Activated naive CD8-positive, alpha-beta T cell treated with anti-CD3 and anti-CD28 coated beads, Interleukin-2, amount 50 U/mL, for 24 hours (primary cell): ENCODE data around the gene ZNF615.
A peak's percentile ranks its signal among the peaks of the same experiment; 100 is the strongest.
"Not testable (repeated sequence)": the region's sequence is repeated elsewhere in the genome, so short reads cannot be mapped to it uniquely, and the experiment has no call there.

Experiments
- ATAC-seq: fragments of 150-1000 bp; cut with Tn5 transposase; one replicate; pipeline ENCODE4 v1.10.0; 2021
- DNase-seq: peaks from one replicate; pipeline ENCODE4 v3.0.0; 2021
- H3K27ac Mint-ChIP-seq: one replicate; pipeline ENCODE4 v1.8.0; 2021; ENCODE audit warnings: mild to moderate bottlenecking, mixed read lengths
- H3K27me3 Mint-ChIP-seq: one replicate; pipeline ENCODE4 v1.8.0; 2021; ENCODE audit warnings: mixed read lengths
- H3K36me3 Mint-ChIP-seq: one replicate; pipeline ENCODE4 v1.8.0; 2021; ENCODE audit warnings: low read depth, mixed read lengths
- H3K4me1 Mint-ChIP-seq: one replicate; pipeline ENCODE4 v1.8.0; 2021; ENCODE audit warnings: mixed read lengths
- H3K4me3 Mint-ChIP-seq: one replicate; pipeline ENCODE4 v1.8.0; 2021; ENCODE audit warnings: mild to moderate bottlenecking, moderate library complexity, mixed read lengths
- H3K9me3 Mint-ChIP-seq: one replicate; pipeline ENCODE4 v1.8.0; 2021; ENCODE audit warnings: mixed read lengths

Gene ZNF615

GRCh38 chr19:52007451-52007805 lies 583 bp downstream of the ZNF615 start:
- Mint-ChIP-seq H3K27me3 (no peaks in the 10 kb centered on the region), H3K36me3 (peaks cover 58% of the 10 kb centered on the region), H3K27ac (peak overlapping the region; percentile 88), H3K9me3 (peaks cover 44% of the 10 kb centered on the region), H3K4me1 (peaks cover 17% of the 10 kb centered on the region), H3K4me3 (peak overlapping the region; percentile 99)
- DNase-seq: peak; percentile 11
- ATAC-seq: no peak

- Mint-ChIP-seq H3K27ac (no peak overlapping the region), H3K4me3 (no peak overlapping the region), H3K36me3 (peaks cover 84% of the 10 kb centered on the region), H3K27me3 (no peaks in the 10 kb centered on the region), H3K9me3 (peaks cover 73% of the 10 kb centered on the region), H3K4me1 (no peaks in the 10 kb centered on the region)
- DNase-seq (no peak), ATAC-seq (no peak)
Measured at GRCh38 chr19:51994048-51994644, 13.9 kb downstream of the ZNF615 start.

- DNase-seq (no peak), ATAC-seq (no peak)
- Mint-ChIP-seq H3K4me1 (no peaks in the 10 kb centered on the region), H3K27me3 (no peaks in the 10 kb centered on the region), H3K4me3 (no peak overlapping the region), H3K9me3 (peaks cover 76% of the 10 kb centered on the region), H3K27ac (no peak overlapping the region), H3K36me3 (peaks cover 82% of the 10 kb centered on the region)
Measured at GRCh38 chr19:51993422-51993821, 14.6 kb downstream of the ZNF615 start.

- Mint-ChIP-seq H3K4me3 (peak within 1 kb of the TSS; percentile 98), H3K27me3 (no peaks in the 10 kb centered on the region), H3K4me1 (peaks cover 16% of the 10 kb centered on the region), H3K27ac (peak within 1 kb of the TSS; percentile 91), H3K36me3 (peaks cover 67% of the 10 kb centered on the region), H3K9me3 (peaks cover 65% of the 10 kb centered on the region)
- DNase-seq (peak; percentile 81), ATAC-seq (peak; percentile 98)
Measured at GRCh38 chr19:51986309-51987291, 21.4 kb downstream of the ZNF615 start, which contains the start of gene ZNF350. TSS of gene ZNF350 (minus strand) at chr19:51986840. CDS start at chr19:51974360, 12,480 bp downstream.

- Mint-ChIP-seq H3K27ac (no peak overlapping the region), H3K36me3 (peaks cover 78% of the 10 kb centered on the region), H3K27me3 (no peaks in the 10 kb centered on the region), H3K9me3 (peaks cover 66% of the 10 kb centered on the region), H3K4me3 (no peak overlapping the region), H3K4me1 (peaks cover 18% of the 10 kb centered on the region)
- no peak for DNase-seq
- ATAC-seq: no peak
Measured at GRCh38 chr19:51983361-51983760, 24.6 kb downstream of the ZNF615 start.

GRCh38 chr19:51980926-51981325 lies 27.1 kb downstream of the ZNF615 start:
- H3K4me1 Mint-ChIP-seq, H3K27ac Mint-ChIP-seq, H3K27me3 Mint-ChIP-seq, H3K4me3 Mint-ChIP-seq, DNase-seq, ATAC-seq: not testable (repeated sequence)
- Mint-ChIP-seq H3K36me3 (peaks cover 83% of the 10 kb centered on the region), H3K9me3 (peaks cover 70% of the 10 kb centered on the region)

- H3K9me3 Mint-ChIP-seq: peaks cover 67% of the 10 kb centered on the region
- H3K27me3 Mint-ChIP-seq: no peaks in the 10 kb centered on the region
Measured at GRCh38 chr19:51980116-51980736, 27.8 kb downstream of the ZNF615 start.

GRCh38 chr19:51978882-51979281 lies 29.1 kb downstream of the ZNF615 start:
- Mint-ChIP-seq H3K4me3 (no peak overlapping the region), H3K36me3 (peaks cover 87% of the 10 kb centered on the region), H3K4me1 (peaks cover 2% of the 10 kb centered on the region), H3K9me3 (peaks cover 74% of the 10 kb centered on the region), H3K27ac (no peak overlapping the region), H3K27me3 (no peaks in the 10 kb centered on the region)
- ATAC-seq (no peak), DNase-seq (no peak)

More at GRCh38 chr19:51980116-51980736, 27.8 kb downstream of the ZNF615 start:
- no peak for ATAC-seq
- H3K4me1 Mint-ChIP-seq: peaks cover 5% of the 10 kb centered on the region
- H3K27ac Mint-ChIP-seq: no peak overlapping the region
- no peak overlapping the region for H3K4me3 Mint-ChIP-seq
- no peak for DNase-seq
- H3K36me3 Mint-ChIP-seq: peaks cover 81% of the 10 kb centered on the region

GRCh38 chr19:51977346-51977745 lies 30.7 kb downstream of the ZNF615 start:
- Mint-ChIP-seq H3K36me3 (peaks cover 88% of the 10 kb centered on the region), H3K4me1 (peaks cover 2% of the 10 kb centered on the region), H3K4me3 (no peak overlapping the region), H3K9me3 (peaks cover 73% of the 10 kb centered on the region), H3K27me3 (no peaks in the 10 kb centered on the region), H3K27ac (no peak overlapping the region)
- DNase-seq (no peak), ATAC-seq (no peak)

GRCh38 chr19:51976852-51977251 lies 31.2 kb downstream of the ZNF615 start:
- H3K27me3 Mint-ChIP-seq: no peaks in the 10 kb centered on the region

GRCh38 chr19:51975787-51976186 lies 32.2 kb downstream of the ZNF615 start:
- not testable (repeated sequence) for H3K27ac Mint-ChIP-seq, H3K27me3 Mint-ChIP-seq, H3K4me1 Mint-ChIP-seq, DNase-seq, H3K4me3 Mint-ChIP-seq, ATAC-seq
- Mint-ChIP-seq H3K9me3 (peaks cover 71% of the 10 kb centered on the region), H3K36me3 (peaks cover 90% of the 10 kb centered on the region)

More at GRCh38 chr19:51976852-51977251, 31.2 kb downstream of the ZNF615 start:
- Mint-ChIP-seq H3K4me1 (peaks cover 2% of the 10 kb centered on the region), H3K27ac (no peak overlapping the region), H3K4me3 (no peak overlapping the region), H3K36me3 (peaks cover 90% of the 10 kb centered on the region), H3K9me3 (peaks cover 75% of the 10 kb centered on the region)
- DNase-seq: no peak
- ATAC-seq: no peak

- no peaks in the 10 kb centered on the region for H3K4me1 Mint-ChIP-seq
- no peak overlapping the region for H3K4me3 Mint-ChIP-seq
- no peak overlapping the region for H3K27ac Mint-ChIP-seq
- H3K36me3 Mint-ChIP-seq: peaks cover 87% of the 10 kb centered on the region
- H3K9me3 Mint-ChIP-seq: peaks cover 58% of the 10 kb centered on the region
- H3K27me3 Mint-ChIP-seq: no peaks in the 10 kb centered on the region
- DNase-seq (peak; percentile 27), ATAC-seq (no peak)
Measured at GRCh38 chr19:51971624-51972023, 36.4 kb downstream of the ZNF615 start.

- no peaks in the 10 kb centered on the region for H3K4me1 Mint-ChIP-seq
Measured at GRCh38 chr19:51970718-51971117, 37.3 kb downstream of the ZNF615 start.

GRCh38 chr19:51965583-51965982 lies 42.4 kb downstream of the ZNF615 start:
- H3K27ac Mint-ChIP-seq: no peak overlapping the region

More at GRCh38 chr19:51970718-51971117, 37.3 kb downstream of the ZNF615 start:
- no peak overlapping the region for H3K4me3 Mint-ChIP-seq
- H3K9me3 Mint-ChIP-seq: peaks cover 55% of the 10 kb centered on the region
- H3K27ac Mint-ChIP-seq: no peak overlapping the region
- ATAC-seq: no peak
- peaks cover 90% of the 10 kb centered on the region for H3K36me3 Mint-ChIP-seq
- no peaks in the 10 kb centered on the region for H3K27me3 Mint-ChIP-seq
- no peak for DNase-seq

More at GRCh38 chr19:51965583-51965982, 42.4 kb downstream of the ZNF615 start:
- no peak for DNase-seq
- peaks cover 86% of the 10 kb centered on the region for H3K36me3 Mint-ChIP-seq
- H3K4me3 Mint-ChIP-seq: no peak overlapping the region
- H3K9me3 Mint-ChIP-seq: peaks cover 64% of the 10 kb centered on the region
- no peaks in the 10 kb centered on the region for H3K4me1 Mint-ChIP-seq
- ATAC-seq: no peak
- H3K27me3 Mint-ChIP-seq: no peaks in the 10 kb centered on the region
